GM21723 (cell line): ENCODE data around the gene SRBD1.

ENCODE experiments used
- ATAC-seq: cut with Tn5 transposase; IDR thresholded peaks from one replicate; pipeline ENCODE4 v1.9.1; 2021; ENCODE audit warnings: mild to moderate bottlenecking, moderate library complexity; ENCODE audit not compliant: unreplicated experiment

SRBD1 gene

GRCh38 chr2:45554073-45554741, 56.9 kb downstream of the SRBD1 start:
- no peak for ATAC-seq

GRCh38 chr2:45551862-45552261, 59.2 kb downstream of the SRBD1 start:
- no peak for ATAC-seq

DNA sequence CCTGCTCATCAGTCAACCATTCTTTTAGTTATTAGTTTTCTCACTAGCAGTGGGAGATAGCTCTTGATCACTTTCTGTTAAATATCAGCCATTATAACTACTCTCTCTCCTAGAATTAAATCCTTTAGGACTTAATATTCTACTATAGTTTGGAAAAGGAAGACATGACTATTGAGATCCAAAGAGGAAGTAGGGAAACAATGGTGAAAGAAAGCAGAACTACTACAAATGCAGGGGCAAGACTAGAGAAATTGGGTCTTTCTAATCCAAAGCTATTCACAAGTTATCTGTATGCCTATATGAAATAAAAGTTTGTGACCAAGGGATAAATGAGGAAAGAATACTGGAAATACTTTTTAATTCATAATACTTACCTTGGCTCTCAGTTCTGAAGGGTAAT, 65.1 kb downstream of the SRBD1 start:
- ATAC-seq, result no peak

- ATAC-seq, result no peak
Observed at GRCh38 chr2:45543257-45543656, 67.8 kb downstream of the SRBD1 start.

DNA sequence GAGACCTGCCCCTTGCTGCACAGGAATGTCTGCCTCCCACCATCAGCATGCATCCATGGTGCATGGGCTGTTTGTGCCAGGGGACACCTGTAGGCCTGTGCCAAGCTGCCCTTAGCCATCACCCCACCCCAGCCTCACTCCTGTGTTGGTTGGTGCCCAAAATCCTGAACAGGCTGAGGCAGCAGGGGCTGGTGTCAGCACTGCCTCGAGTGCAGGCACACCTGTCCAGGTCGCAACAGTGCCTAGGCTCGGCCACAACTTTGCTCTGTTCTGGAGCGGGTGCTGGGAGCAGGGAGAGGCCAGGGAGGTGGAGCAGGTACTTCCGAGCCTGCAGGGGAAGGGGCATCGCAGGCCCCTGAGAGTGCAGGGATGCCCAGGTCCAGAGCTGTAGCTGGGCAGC, 69.1 kb downstream of the SRBD1 start:
- no peak for ATAC-seq

- ATAC-seq, result no peak
Observed at GRCh38 chr2:45541450-45541849, 69.6 kb downstream of the SRBD1 start.

- no peak for ATAC-seq
Observed at GRCh38 chr2:45540942-45541341, 70.1 kb downstream of the SRBD1 start.

DNA sequence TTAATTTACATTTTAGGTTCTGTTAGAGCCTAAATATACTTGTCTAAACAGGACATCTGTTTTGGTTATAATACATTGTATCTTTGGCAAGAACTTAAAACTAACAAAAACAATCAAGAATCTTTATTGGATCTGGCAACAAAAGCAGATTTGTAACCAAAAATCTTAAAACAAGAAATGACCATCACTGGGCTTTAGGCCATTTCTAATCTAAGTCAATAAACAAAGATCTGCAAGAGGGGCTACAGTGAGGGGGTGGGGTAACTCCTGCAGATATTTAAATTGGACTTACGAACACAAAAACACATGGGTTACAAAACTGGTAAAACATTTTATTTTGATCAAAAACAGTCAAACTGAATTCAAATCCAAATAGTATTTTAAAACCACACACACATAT, 77.3 kb downstream of the SRBD1 start:
- no peak for ATAC-seq

- no peak for ATAC-seq
Observed at GRCh38 chr2:45532181-45532580, 78.9 kb downstream of the SRBD1 start.

DNA sequence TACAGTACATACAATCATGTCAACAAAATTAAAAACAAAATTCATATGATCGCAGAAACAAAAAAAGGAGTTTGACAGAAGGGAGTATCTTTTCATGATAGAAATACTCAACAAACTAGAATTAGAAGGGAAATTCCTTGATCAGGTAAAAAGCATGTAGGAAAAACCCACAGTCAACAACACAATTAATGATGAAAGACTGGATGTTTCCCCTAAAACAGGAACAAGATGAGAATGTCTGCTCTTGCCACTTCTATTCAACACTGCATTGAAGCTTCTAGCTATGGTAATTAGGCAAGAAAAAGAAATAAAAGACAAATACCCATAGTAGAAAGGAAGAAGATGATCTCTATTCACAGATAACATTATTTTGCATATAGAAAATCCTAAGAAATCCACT, 87.1 kb downstream of the SRBD1 start:
- no peak for ATAC-seq

- no peak for ATAC-seq
Observed at GRCh38 chr2:45518546-45518945, 92.5 kb downstream of the SRBD1 start.

- ATAC-seq, result no peak
Observed at GRCh38 chr2:45510701-45511420, 100.2 kb downstream of the SRBD1 start.

DNA sequence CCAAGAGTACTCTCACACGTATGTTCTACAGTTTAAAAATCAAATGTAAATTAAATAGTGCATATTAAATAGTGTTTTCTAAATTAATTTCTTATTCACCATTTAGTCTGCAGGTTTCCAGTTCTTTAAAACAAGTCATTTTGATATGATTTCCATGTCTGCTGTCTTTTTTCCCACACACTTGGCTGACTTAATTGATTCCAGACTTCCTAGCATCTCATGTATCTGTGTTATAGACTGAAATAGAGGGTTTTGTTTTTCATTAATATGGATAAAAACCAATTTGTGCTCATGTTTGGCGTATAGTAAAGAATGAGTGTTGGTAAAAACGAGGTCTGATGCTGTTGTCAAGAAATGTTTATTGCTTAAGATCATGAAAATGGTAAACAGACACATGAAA, 104.3 kb downstream of the SRBD1 start:
- ATAC-seq, result no peak

GRCh38 chr2:45505138-45505537, 105.9 kb downstream of the SRBD1 start:
- ATAC-seq, result no peak

- ATAC-seq, result no peak
Observed at GRCh38 chr2:45498661-45499550, 112.2 kb downstream of the SRBD1 start.

DNA sequence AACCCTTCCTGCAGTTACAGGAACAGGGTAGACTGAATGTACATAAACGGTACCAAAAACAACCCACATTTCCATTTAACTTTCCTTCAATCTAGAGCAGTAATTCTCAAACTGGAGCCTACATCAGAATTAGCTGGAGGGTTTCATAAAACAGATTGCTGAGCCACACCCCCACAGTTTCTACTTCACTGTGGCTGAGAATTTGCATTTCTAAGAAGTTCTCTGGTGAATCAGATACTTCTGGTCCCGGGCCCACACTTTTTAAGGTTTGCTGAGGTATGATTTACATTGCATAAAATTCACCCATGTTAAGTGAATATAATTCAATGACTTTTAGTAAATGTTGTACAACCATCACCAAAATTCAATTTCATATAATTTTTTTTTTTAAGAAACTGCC, 113.7 kb downstream of the SRBD1 start:
- ATAC-seq, result peak; percentile 84

DNA sequence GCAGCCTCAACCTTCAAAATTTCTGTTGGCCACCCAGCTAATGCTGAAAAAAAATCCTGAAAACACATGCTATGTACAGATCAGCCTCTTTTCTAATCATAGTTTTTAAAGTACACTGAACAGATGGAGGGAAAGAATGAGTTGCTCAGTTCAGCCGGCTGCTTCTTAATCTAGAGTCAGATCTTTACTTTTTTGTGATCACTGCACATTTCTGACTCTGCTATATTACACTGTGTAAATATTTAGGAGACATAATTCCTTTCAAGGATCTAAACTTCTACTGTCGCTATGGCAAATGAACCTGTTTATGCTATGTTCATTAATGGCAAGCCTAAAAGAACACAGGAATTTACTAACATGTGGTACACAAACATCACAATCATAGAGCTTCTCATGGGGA, 114.2 kb downstream of the SRBD1 start:
- ATAC-seq, result no peak

DNA sequence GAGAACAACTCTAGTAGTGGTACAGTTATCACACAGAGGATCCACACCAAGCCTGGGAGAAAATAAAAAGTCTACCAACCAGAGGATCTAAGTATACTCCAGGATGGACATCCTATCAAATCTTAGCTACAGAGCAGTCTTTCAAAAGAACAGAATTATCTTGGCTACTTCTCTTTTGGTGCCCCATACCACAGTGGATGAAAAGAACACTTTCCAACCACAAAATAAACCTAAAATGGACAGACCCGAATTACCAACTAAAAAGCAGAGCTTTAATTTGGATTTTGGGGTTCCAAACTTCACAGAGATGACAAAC, 116.1 kb downstream of the SRBD1 start:
- ATAC-seq, result no peak

DNA sequence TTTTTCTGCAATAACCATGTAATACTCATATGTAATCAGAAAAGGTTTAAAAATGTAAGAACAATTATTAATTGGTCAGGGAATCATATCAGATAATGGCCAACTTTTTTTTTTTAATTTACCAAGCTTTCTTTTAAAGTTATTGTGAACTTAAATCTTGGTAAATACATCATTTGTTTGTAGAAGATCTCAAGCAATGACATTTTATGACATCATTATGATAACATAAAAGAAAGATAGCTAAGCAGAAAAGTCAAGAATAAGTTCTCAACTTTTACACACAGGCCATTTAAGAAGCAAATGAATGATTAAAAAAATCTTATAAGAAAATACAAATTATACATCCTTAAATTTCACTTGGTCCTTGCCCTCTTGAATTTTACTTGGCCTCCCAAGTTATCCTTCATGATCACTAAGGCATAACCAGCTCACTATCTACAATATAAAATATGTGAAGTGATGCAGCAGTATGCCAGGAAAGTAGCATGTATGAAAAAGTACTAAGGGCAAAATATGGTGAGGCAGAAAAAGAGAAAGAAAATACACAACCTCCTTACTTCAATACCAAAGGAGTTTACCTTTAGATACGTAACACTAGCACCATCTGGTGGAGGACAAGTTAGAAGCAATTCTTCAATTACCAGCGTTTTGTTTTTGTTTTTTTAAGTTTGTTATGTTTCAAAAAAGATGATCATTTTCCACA, 116.6 kb downstream of the SRBD1 start:
- ATAC-seq, result no peak

DNA sequence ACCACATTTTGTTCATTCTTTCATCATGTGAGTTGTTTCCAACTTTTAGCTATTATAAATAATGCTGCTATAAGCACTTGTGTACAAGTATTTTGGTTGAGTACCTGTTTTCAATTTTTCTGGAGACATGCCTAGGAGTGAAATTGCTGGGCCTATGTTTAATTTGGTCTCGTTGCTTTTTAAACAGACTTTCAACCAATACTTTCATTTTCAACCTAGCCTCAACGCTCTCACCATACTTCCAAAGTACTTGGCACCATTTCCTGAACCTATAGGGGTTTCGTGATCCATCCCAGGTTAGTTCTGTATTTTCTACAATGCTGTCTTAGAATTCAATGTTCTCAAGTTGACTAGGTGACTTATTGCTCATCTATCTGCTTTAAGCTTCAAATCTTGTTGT, 126.1 kb downstream of the SRBD1 start:
- ATAC-seq, result no peak

GRCh38 chr2:45483997-45484396, 127.1 kb downstream of the SRBD1 start:
- ATAC-seq, result no peak
